Cardiac fibroblast (primary cell): ENCODE measurements around the gene RREB1.

Source experiments
- DNase-seq, 2 donors: peaks; one replicate each; pipeline versions ENCODE4 v3.0.0 to v3.0.0-alpha.2; 2010; ENCODE audit warnings: low read depth in 2 of 2
- H3K4me3 ChIP-seq, 2 donors: replicated peaks in 1 of 2; 1 replicate in 1 of 2; 2 replicates in 1 of 2; pipeline ENCODE4 v1.5.1; 2011; ENCODE audit warnings: low read depth in 2 of 2, low read length in 2 of 2, mild to moderate bottlenecking in 2 of 2, moderate library complexity in 1 of 2
- TF ChIP-seq, protein P1 (sequence below): IDR thresholded peaks from one replicate; pipeline ENCODE4 v1.5.1; 2011; ENCODE audit warnings: low read depth, mild to moderate bottlenecking, low read length, inconsistent platforms

Gene RREB1

DNA sequence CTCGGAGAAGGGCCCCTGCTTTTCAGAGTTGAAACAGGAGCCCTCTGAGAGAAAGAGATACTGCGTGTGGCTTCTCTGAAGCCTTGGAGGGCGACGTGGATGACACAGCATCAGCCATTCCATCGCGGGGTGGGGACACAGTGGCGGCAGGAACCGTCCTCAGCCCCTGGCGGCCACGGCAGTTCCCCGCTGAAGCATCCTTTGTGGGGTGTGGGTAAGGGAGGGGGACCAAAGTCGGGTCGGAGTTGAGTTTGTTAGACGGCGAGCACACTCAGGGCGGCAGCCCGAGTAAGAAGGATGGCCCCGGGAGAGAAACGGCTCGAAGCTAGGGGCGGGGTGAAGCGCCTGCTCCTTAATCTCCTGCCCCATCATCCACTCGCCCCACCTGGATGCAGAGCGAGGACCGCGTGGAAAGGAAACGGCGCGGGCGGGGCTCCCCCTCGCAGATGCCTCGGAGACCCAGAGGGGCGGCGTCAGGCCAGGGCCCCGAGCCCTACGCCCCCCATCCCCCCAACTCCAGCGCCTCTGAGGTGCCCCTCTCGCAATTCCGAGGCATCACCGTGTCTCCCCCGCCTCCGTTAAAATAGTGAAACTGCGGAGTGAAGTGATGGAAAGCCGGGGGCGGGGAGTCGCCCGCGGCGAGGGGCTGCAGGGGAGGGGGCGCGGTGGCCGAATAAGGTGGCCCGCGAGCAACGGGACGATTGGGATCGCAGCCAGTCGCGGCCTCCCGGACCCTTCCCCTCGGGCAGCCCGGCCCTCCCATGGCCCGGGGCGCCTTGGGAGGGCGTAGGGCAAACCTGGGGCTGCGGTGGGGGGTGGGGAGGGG is 796 bp upstream of the RREB1 start:
- TF ChIP-seq, protein P1, sequence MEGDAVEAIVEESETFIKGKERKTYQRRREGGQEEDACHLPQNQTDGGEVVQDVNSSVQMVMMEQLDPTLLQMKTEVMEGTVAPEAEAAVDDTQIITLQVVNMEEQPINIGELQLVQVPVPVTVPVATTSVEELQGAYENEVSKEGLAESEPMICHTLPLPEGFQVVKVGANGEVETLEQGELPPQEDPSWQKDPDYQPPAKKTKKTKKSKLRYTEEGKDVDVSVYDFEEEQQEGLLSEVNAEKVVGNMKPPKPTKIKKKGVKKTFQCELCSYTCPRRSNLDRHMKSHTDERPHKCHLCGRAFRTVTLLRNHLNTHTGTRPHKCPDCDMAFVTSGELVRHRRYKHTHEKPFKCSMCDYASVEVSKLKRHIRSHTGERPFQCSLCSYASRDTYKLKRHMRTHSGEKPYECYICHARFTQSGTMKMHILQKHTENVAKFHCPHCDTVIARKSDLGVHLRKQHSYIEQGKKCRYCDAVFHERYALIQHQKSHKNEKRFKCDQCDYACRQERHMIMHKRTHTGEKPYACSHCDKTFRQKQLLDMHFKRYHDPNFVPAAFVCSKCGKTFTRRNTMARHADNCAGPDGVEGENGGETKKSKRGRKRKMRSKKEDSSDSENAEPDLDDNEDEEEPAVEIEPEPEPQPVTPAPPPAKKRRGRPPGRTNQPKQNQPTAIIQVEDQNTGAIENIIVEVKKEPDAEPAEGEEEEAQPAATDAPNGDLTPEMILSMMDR, result peak; percentile 39
- peak in 1 of 2 donors; percentile 13 for DNase-seq
- H3K4me3 ChIP-seq, result peak overlapping the region; percentile 93 to 95

DNA sequence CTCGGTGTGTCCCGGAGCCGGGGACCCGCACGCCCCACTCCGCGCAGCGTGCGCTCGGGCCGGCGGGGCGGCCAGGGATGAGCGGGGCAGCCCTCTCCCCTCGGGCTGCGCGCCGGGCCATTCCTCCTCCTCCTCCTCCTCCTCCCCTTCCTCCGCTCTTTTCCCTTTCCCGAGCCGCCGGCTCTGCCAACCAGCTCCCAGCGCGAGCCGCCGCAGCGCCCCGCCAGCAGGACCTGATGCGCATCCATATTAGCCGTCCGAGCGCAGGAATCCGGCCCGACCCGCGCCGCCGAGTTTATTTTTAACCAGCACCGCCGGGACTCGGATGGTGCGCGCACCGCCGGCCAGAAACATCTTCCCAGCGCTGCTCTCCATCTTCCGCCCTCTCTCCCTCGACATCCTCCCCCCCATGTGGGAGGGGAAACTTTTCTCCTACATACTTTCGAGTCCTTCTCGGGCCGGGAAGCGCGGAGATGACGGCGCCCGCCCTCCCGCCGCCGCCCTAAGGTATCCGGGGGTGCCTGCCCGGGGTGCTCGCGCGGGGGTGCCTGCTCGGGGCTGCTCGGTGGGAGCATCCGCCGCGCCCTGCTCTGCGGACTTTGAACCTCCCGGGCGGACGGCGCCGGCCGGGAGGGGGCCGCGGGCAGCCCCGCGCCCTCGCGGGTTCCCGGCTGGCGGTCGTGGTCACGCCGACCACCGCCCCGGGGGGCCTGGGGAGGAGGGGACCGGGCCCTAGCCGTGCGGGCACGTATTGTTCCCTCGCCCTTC is 619 bp downstream of the RREB1 start:
- H3K4me3 ChIP-seq, result peak overlapping the region; percentile 93 to 95
- TF ChIP-seq, protein P1, result no peak
- peak; percentile 57 to 65 for DNase-seq

DNA sequence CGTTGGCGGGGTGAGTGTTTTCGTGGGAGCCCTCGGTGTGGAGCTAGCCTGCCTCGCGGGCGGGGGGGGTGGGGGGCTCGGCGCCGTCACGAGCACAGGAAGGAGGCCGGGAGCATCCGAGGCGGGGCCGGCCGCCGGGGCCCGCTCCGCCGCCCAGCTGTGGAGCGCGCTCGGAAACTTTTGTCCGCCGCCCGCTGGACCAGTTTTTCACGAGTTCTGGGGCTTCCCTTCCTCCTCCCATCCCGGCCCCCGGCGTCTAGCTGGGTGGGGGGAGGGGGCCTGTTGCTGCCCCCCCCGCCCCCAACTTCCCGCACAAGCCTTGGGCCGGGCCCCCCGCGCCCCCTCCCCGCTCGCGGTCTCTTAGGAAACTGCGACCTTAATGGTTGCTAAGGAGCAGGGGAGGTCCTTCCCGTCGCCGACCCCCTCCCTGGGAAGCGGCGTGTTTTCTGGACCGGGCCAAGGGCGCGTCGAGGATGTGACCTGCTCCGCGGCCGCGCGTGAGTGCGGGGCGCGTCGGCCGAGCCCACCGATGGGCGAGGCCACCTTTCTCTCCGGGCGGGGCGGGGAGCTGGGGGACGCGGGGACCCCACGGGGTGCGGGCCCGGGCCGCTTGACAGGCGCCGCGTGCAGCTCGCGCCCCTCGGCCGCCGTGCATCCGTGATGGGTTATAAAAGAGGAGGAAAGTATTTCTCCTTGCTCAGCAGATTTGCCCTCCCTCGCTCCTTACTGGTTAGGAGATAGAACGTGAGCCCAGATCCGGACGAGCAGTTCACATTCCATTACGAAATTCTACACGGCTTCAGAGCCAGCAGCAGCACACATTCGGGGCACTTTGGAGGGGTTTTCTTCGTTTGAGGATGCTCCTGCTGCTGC is 1.4 kb downstream of the RREB1 start:
- peak; percentile 81 to 83 for DNase-seq
- TF ChIP-seq, protein P1, result no peak
- H3K4me3 ChIP-seq, result peak overlapping the region; percentile 93 to 95

DNA sequence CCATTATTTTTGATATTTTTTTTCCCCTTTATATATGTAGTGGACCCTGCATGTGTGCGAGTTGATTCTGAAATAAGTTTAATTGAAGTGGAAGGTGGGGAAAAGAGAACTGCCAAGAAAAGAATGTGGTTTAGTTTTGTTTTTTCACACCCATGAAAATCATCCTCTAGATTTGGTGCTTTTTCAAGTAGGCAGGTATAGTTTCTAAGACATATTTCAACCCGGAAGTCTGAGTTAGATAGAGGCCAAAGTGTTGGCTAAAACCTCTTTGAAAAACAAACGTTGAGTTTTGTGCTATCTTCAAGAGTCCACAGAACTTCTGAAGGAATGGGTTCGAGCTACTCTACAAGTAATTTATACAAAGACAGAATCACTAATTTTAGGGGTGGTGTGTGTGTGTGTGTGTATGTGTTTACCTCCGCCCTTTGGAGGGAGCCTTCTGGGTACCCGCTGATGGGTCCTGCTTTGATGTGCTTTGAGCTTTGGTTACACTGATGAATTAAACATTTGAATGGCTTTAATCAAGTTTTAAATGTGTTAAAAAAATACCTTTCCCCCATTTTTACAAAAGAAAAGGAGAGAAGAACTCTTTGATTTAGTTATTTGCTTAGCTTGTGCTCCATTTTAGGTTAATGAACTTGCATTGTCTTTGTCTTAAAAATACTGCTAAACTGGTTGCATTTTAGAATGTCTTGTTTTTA is 2.5 kb downstream of the RREB1 start:
- TF ChIP-seq, protein P1, result no peak
- peak overlapping the region; percentile 0 to 93 for H3K4me3 ChIP-seq
- DNase-seq, result no peak

DNA sequence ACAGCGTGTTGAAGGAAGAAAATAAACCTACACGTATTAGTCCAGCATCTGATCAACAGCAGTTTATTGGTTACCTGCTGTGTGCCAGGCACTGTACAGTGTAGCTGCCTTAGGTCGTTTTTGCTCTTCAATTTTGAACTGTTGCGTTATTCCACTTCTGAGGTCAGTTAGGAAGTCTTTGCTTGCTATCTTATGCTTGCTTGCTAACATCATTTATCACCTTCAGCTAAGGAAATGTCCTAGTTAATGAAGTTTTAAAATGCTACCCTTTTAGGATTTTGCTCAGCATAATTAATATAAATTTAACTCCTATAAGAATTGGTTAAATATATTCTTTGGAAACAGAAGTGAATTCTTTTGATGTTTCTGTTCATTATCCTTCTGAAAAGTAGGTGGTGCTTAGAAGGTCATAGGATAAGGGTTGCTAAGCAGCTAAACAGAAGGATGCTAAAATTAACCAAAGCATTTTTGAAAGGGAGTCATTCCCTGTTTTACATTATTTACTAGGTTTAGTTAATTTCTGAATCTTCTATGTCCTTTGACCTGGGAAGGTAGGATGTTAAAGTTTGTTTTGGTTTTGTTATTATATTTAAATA is 3.4 kb downstream of the RREB1 start:
- no peak overlapping the region for H3K4me3 ChIP-seq
- no peak for DNase-seq
- TF ChIP-seq, protein P1, result no peak
